ENCODE results near the gene HAX1.
"Not testable (repeated sequence)": the region's sequence is repeated elsewhere in the genome, so short reads cannot be mapped to it uniquely, and the experiment has no call there.

Gene HAX1

DNA sequence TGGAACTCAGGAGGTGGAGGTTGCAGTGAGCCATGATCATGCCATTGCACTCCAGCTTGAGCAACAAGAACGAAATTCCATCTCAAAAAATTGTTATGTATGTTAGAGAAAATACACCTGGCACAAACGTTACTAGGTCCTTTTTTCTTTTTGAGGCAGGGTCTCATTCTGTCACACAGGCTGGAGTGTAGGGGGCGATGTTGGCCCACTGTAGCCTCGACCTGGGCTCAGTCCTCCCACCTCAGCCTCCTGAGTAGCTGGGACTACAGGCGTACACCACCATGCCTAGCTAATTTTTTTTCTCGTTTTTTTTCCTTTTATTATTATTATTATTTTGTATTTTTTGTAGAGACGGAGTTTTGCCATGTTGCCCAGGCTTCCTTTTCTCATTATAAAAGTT is 4.4 kb downstream of the HAX1 start:
- DNase-seq (ENCODE audit: low spot score), result no peak

- DNase-seq (ENCODE audit: low spot score), result not testable (repeated sequence)
Observed at GRCh38 chr1:154287591-154287990, 15.2 kb downstream of the HAX1 start.

GRCh38 chr1:154288661-154289060 is 16.2 kb downstream of the HAX1 start:
- DNase-seq (ENCODE audit: low spot score), result no peak

- DNase-seq (ENCODE audit: low spot score), result no peak
Observed at GRCh38 chr1:154290921-154291320, 18.5 kb downstream of the HAX1 start.

- DNase-seq (ENCODE audit: low spot score), result no peak
Observed at GRCh38 chr1:154295408-154296235, 23.2 kb downstream of the HAX1 start.

DNA sequence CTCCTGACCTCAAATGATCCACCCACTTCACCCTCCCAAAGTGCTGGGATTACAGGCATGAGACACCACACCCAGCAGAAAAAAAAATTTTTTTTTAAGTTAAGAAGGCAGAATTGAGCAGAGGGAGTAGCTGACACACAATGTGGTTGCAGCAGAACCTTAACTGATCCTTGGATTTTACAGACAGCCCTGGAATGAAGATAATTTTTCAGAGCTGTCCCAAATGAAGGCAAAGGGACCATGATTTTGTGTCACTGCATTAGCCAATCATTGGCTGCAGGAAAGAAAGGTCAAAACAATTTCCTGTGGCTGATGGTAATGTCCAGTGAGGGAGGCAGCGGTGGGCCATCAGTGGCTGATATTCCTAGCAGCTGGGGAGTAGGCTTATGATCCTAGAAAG is 29.2 kb downstream of the HAX1 start:
- DNase-seq (ENCODE audit: low spot score), result no peak

DNA sequence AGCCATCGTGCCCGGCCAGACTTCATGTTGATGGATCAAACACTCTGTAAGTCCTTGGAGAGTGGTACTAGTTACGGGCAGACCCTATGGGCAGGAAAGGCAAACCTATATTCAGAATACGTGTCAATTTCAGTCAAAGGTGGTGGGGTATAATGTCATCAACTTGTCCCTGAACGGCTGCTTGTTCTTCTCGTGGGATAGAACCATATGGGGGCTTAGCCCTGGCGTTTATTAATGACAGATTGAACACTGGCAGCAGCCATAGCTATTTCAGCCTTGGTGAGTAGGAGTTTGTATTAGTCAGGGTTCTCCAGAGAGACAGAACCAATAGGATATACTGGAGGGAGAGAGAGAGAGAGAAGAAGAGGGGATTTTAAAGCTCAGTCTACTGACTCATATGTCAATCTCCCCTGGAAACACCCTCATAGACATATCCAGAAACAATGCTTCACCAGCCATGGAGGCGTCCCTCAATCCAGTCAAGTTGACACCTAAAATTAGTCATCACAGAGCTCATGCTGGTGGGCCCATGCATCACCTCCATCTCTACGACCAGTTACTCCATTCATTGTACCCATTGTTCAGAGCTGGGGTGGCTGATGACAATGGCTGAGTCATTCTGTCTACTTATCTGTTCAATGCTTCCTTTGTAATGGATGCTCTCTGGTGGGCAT is 32.4 kb downstream of the HAX1 start:
- DNase-seq (ENCODE audit: low spot score), result no peak

GRCh38 chr1:154306151-154306550 is 33.7 kb downstream of the HAX1 start:
- no peak for DNase-seq (ENCODE audit: low spot score)

GRCh38 chr1:154307670-154308270 is 35.3 kb downstream of the HAX1 start:
- not testable (repeated sequence) for DNase-seq (ENCODE audit: low spot score)

DNA sequence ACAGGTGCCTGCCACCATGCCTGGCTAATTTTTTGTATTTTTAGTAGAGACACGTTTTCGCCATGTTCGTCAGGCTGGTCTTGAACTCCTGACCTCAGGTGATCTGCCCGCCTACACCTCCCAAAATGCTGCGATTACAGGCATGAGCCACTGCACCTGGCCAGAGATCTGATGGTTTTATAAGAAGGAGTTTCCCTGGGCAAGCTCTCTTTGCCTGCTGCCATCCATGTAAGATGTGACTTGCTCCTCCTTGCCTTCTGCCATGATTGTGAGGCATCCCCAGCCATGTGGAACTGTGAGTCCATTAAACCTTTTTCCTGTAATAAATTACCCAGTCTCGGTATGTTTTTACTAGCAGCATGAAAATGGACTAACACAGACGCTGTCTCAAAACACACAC is 36.7 kb downstream of the HAX1 start:
- not testable (repeated sequence) for DNase-seq (ENCODE audit: low spot score)

GRCh38 chr1:154312229-154313065 is 40.0 kb downstream of the HAX1 start:
- not testable (repeated sequence) for DNase-seq (ENCODE audit: low spot score)

GRCh38 chr1:154313066-154313356 is 40.6 kb downstream of the HAX1 start:
- no peak for DNase-seq (ENCODE audit: low spot score)

- DNase-seq (ENCODE audit: low spot score), result not testable (repeated sequence)
Observed at GRCh38 chr1:154314226-154314625, 41.8 kb downstream of the HAX1 start.

DNA sequence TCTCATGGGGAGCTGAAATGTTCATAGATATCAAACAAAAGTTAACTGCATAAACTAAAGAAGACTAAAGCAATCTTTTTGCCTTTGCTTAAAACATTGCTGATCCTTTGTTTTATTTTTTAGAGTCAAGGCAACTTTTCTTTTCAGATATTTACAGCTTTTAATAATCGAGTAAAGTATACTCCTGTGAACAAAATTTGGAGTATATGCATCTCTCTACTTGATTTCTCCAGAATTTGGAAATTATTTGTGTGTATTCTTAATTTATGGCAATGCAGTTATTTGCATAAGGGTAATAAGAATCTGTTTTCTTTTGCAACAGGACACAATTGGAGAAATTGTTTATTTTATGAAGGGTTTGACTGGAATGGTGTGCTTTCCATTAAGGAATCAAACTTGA is 44.3 kb downstream of the HAX1 start:
- DNase-seq (ENCODE audit: low spot score), result no peak

- DNase-seq (ENCODE audit: low spot score), result no peak
Observed at GRCh38 chr1:154318386-154318785, 46.0 kb downstream of the HAX1 start.

DNA sequence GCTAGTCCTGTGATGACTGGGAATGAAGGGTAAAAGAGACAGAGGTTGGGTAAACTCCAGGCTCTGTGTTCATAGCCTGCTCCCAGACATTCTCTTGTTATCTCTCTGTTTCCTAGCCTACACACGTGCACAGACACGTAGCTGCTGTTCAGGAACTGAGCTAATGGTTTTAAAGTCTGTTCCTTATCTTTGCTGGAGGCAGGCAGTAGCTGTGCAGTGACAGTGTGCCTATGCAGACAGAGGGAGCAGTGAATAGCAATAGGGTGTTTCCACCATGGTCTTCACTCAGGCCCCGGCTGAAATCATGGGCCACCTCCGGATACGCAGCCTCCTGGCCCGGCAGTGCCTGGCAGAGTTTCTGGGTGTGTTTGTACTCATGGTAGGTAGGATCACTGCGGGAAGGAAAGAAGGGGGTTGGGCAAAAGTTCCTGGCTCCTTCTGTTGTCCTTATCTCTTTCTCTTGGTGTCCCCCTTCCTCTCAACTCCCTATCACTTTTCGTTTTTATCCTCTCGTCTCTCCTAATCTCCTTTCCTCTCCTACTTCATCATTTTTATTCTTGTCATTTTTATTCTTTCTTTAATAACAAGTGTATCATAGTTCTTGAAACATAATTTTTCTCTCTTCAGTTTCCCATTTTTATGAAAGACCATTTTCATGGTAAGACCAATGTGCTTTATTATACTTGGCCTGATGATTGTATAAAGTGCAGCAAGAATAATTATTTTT is 48.6 kb downstream of the HAX1 start, which contains the start of gene AQP10:
AQP10 (plus strand) TSS at position 212 of the 727 bp plus-strand sequence; CDS start at position 275, 63 bp downstream.
- no peak for DNase-seq (ENCODE audit: low spot score)

GRCh38 chr1:154321609-154321934 is 49.1 kb downstream of the HAX1 start:
- DNase-seq (ENCODE audit: low spot score), result not testable (repeated sequence)

DNA sequence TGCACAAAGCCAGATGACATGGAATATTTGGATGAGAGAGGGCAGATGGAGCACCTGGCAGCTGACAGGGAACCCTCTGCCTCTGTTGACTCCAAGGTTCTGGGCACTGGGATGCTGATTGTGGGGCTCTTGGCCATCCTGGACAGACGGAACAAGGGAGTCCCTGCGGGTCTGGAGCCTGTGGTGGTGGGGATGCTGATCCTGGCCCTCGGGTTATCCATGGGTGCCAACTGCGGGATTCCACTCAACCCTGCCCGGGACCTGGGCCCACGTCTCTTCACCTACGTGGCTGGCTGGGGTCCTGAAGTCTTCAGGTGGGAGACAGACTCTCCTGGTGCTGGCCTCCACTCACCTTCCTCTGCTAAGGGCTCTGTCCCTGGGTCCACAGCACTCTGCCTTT is 51.1 kb downstream of the HAX1 start:
- no peak for DNase-seq (ENCODE audit: low spot score)

- DNase-seq (ENCODE audit: low spot score), result no peak
Observed at GRCh38 chr1:154324241-154324640, 51.8 kb downstream of the HAX1 start.

DNA sequence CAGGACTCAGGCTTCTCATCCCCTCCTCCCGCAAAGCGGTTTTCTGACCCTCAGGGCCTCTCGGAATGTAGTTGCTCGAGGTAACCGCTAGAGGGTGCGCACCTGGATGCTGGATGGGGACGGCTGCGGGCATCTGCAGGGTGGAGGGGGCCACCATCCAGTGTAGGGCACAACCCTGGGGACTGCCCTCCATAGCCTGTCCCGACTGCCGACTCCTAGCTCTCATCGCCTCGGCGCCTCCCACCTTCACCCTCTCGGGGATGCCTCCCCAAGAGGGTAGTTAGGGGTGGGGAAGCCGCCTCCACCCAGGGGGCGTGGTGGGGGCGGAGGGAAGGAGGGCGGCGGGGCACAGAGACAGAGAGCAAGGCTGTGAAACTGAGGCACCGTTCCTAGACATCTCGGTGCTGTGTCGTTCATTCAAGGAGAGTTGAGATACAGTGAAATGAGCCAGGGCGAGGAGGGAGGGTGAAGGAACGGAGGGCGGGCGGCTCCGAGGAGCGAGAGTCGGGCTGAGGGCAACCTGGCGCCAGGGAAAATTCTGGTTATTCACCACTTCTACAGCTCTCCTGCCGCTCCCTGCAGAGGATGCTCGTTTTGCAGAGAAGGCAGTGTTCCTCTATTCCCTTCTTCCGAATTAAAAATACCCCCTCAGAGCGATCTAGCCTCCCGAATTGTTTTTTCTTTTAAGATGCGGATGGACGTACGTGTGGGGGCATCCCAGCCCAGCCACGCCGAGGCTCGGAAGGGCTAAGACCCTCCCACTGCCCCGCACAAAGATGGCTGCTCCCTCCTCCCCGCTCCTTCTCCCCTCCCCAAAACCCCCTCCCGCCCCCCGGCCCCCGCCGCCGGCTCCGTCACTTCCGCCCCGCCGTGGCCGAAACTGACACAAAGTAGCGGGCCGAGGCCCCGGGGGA is 52.5 kb downstream of the HAX1 start, which contains the start of gene ATP8B2:
ATP8B2 (plus strand) TSS at position 857 of the 914 bp plus-strand sequence. CDS start 2,617 bp downstream, outside the sequence.
- DNase-seq (ENCODE audit: low spot score), result peak; percentile 87

Data from cerebellar cortex (tissue), 1 donor.